ENCODE data around the gene VAMP2.
A peak's percentile ranks its signal among the peaks of the same experiment; 100 is the strongest.

- TF ChIP-seq CTCF (IDR thresholded peaks at IDR 0.05; ENCODE audit: poor library complexity, severe bottlenecking), result no peak
- peak; percentile 75 for TF ChIP-seq MXI1 (conservative IDR thresholded peaks at IDR 0.05; ENCODE audit: poor library complexity, severe bottlenecking)
Measured at GRCh38 chr17:8117980-8118768, 44.6 kb downstream of the VAMP2 start, which contains the start of gene ALOXE3.
